NB4 (cell line): Measurements from ENCODE around the gene ZNF442.
"Not testable (repeated sequence)": the region's sequence is repeated elsewhere in the genome, so short reads cannot be mapped to it uniquely, and the experiment has no call there.

Experiments
- DNase-seq: peaks from one replicate; pipeline ENCODE4 v3.0.0; 2010; ENCODE audit warnings: low read depth
- H3K4me3 ChIP-seq: one replicate; pipeline ENCODE4 v1.5.1; 2011; ENCODE audit warnings: mild to moderate bottlenecking, low read depth, low read length, moderate library complexity
- MAX ChIP-seq: IDR thresholded peaks from 2 replicates; pipeline ENCODE4 v1.6.1; 2011; ENCODE audit warnings: low read depth, low read length
- MYC ChIP-seq: IDR thresholded peaks from 2 replicates; pipeline ENCODE4 v1.6.1; 2011; ENCODE audit warnings: low read depth, low read length
- POLR2A ChIP-seq: IDR thresholded peaks from 2 replicates; pipeline ENCODE4 v1.6.1; 2011; ENCODE audit warnings: mild to moderate bottlenecking; ENCODE audit not compliant: insufficient read length; ENCODE audit errors: extremely low read depth
- TF ChIP-seq, protein P1 (sequence below): IDR thresholded peaks from one replicate; pipeline ENCODE4 v1.5.1; 2012; ENCODE audit warnings: low read depth, low read length

ZNF442 gene

DNA sequence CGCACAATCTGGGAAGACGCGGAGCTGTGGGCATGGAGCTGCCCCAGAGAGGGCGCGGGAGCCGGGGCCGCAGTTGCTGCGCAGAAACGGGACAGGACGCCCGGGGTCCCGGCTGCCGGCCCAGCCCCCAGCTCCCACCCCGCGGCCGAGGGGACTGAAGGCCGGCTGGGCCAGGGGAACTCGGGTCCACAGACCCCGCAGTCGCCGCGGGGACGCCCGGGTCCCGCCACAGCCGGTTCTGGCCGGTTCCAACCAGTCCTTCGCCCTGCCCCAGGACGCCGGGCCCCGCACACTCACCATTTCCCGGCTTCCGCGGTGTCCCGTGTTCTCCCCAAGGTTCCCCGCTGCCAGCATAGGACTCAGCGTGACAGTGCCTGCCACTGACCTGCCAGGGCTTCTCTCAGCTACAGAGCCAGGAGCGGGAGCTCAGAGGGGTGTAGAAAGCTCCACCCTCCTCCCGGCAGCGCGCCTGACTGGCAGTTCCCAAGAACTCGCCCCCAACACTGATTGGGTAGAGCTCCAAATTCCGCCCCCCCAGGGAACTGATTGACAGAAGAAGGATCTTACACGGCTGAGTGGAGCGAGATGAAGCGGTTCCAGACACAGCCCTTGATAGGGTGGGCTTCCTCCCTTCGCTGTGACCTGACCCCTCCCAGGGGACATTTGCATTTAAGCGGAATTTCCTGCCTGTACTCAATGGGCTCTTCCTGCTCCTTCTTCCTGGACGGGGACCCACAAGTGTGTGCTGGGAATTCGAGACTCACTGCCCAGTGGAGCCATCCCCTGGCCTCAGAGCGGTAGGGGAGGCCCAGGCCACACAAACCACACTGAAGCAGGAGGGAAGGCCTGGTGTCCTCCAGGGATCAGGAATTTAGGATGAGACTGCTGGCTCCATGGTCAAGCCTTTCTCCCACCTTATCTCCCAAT, at the start of gene ZNF442:
ZNF442 (minus strand) TSS at position 448 of the 927 bp plus-strand sequence. CDS start 2,052 bp downstream, outside the sequence.
- TF ChIP-seq, protein P1, sequence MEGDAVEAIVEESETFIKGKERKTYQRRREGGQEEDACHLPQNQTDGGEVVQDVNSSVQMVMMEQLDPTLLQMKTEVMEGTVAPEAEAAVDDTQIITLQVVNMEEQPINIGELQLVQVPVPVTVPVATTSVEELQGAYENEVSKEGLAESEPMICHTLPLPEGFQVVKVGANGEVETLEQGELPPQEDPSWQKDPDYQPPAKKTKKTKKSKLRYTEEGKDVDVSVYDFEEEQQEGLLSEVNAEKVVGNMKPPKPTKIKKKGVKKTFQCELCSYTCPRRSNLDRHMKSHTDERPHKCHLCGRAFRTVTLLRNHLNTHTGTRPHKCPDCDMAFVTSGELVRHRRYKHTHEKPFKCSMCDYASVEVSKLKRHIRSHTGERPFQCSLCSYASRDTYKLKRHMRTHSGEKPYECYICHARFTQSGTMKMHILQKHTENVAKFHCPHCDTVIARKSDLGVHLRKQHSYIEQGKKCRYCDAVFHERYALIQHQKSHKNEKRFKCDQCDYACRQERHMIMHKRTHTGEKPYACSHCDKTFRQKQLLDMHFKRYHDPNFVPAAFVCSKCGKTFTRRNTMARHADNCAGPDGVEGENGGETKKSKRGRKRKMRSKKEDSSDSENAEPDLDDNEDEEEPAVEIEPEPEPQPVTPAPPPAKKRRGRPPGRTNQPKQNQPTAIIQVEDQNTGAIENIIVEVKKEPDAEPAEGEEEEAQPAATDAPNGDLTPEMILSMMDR = no peak
- peak; percentile 97 for DNase-seq
- H3K4me3 ChIP-seq = peak within 1 kb of the TSS; percentile 57

GRCh38 chr19:12411893-12412292, 46.4 kb upstream of the ZNF442 start:
- DNase-seq = peak; percentile 89
- TF ChIP-seq POLR2A = no peak
- TF ChIP-seq, protein P1 = no peak
- TF ChIP-seq MAX = peak; percentile 73
- peak; percentile 35; the same call in 1 of the 2 replicates for TF ChIP-seq MYC
- H3K4me3 ChIP-seq = no peak overlapping the region

DNA sequence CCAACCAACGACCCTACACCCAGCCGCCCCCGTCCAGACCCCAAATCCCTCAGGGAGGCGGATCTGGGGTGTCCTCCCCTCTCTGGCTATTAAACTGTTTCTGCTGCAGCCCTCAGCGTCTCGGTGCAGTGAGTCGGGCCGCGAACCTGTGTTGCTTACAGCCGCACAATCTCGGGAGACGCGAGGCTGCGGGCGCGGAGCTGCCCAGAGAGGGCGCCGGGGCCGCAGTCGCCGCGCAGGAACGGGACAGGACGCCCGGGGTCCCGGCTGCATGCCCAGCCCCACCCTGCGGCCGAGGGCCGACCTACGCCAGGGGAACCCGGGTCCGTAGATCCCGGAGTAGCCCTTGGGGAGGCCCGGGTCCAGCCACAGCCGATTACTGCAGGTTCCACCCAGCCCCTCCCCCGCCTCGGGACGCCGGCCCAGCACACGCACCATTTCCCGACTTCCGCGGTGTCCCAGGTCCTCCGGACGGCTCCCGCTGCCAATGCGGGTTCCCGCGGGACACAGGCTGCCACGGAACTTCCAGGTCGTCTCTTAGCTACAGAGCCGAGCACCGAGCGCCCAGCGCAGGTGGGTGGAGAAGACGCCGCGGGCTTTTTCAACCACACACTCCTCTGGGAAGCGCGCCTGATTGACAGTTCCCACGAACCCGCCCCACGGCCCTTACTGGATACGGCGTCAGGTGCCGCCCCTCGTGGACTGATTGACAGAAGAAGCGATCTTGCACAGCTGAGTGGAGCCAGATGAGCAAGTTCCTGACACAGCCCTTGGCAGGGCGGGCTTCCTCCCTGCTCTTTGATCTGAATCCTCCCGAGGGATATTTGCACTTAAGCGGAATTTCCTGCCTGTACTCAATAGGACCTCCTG, 35.4 kb upstream of the ZNF442 start, which contains the start of gene ZNF799:
ZNF799 (minus strand) TSS at position 639 of the 870 bp plus-strand sequence; CDS start at position 438, 201 bp downstream.
- peak; percentile 97 for DNase-seq
- peak within 1 kb of the TSS; percentile 66 for H3K4me3 ChIP-seq
- TF ChIP-seq MYC (peak; percentile 52; the same call in 1 of the 2 replicates), MAX (peak; percentile 47), POLR2A (peak; percentile 41)
- TF ChIP-seq, protein P1 = no peak

DNA sequence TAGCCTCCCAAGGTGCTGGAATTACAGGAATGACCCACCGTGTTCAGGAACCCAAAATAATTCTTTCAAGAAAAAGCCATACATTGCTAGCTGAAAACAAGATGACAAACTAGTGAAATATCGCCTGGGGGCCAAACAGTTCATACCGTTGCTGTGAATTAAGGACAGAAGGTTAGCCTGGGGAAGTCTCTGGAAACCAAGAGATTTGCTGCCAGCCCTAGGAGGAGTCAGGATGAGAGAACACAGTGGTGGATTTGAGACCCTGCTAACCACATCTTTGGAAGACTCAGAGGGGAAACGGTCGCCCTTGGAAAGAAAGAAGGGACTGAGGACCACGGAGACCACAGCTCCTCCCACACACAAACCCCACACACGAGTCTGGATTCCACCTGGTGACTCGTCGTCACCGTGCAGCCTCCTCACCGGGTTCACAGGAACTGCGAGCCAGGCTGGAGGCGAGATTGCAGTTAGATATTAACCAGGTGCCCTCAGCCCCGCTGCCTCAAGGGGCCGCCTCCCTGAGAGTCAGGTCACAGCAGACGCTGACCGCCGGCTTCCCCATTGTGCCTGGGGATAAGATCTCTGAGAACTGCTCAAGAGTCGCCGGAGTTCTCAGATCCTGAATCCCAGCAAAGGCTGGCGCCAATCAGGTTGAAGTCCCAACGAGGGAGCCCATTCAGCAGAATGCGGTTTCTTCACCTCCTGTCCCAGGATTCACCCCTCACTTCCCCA, 34.6 kb upstream of the ZNF442 start:
- DNase-seq = peak; percentile 47
- peak overlapping the region; percentile 66 for H3K4me3 ChIP-seq

- not testable (repeated sequence) for DNase-seq, H3K4me3 ChIP-seq
Observed at GRCh38 chr19:12391148-12391547, 25.7 kb upstream of the ZNF442 start.

- H3K4me3 ChIP-seq, DNase-seq: not testable (repeated sequence)
Observed at GRCh38 chr19:12386365-12386764, 20.9 kb upstream of the ZNF442 start.

DNA sequence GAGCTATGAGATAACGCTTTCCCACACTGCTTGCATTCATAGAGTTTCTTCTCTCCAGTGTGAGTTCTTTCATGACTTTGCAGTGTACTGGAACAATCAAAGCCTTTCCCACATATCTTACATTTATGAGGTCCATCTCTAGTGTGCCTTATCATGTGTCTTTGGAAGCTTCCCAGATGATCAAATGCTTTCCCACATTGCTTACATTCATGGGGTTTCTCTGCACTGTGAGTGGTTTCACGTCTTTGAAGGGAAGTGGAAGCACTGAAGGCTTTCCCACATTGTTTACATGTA, 14.9 kb upstream of the ZNF442 start:
- no peak overlapping the region for H3K4me3 ChIP-seq
- no peak for DNase-seq
- TF ChIP-seq POLR2A (no peak), MAX (no peak), MYC (no peak)
- TF ChIP-seq, protein P1 = no peak
